WTC11 (cell line): ENCODE results near the gene XRCC5.

Experiments used
- ETV6 ChIP-seq: sonication (generic); formaldehyde crosslinking; IDR thresholded peaks from 2 replicates; pipeline ENCODE4 v1.8.1; 2022; ENCODE audit warnings: mild to moderate bottlenecking, missing genetic modification reagents
- GTF2I ChIP-seq: fragments of 250-450 bp; sonication (Bioruptor Pico); conservative IDR thresholded peaks from 2 replicates; pipeline ENCODE4 v1.4.0; 2021; ENCODE audit warnings: mild to moderate bottlenecking
- MXD4 ChIP-seq: fragments of 250-450 bp; sonication (Bioruptor Pico); IDR thresholded peaks from 2 replicates; pipeline ENCODE4 v1.8.0; 2021; ENCODE audit warnings: mild to moderate bottlenecking, moderate library complexity, borderline replicate concordance
- NR3C1 ChIP-seq: sonication (generic); formaldehyde crosslinking; conservative IDR thresholded peaks from 2 replicates; pipeline ENCODE4 v1.8.1; 2023; ENCODE audit warnings: low read depth, mild to moderate bottlenecking, missing genetic modification reagents
- RELA ChIP-seq: sonication (generic); formaldehyde crosslinking; IDR thresholded peaks from 2 replicates; pipeline ENCODE4 v1.8.1; 2022; ENCODE audit warnings: missing genetic modification reagents, mild to moderate bottlenecking, borderline replicate concordance
- SMAD4 ChIP-seq: sonication (generic); formaldehyde crosslinking; IDR thresholded peaks from 2 replicates; pipeline ENCODE4 v1.8.0; 2022; ENCODE audit warnings: mild to moderate bottlenecking, missing genetic modification reagents
- TCF7 ChIP-seq: sonication (generic); formaldehyde crosslinking; IDR thresholded peaks from 2 replicates; pipeline ENCODE4 v1.8.0; 2022; ENCODE audit warnings: mild to moderate bottlenecking, low read depth, missing genetic modification reagents, moderate library complexity
- TF ChIP-seq, protein P1 (sequence below): fragments of 200-600 bp; IDR thresholded peaks from 2 replicates; pipeline ENCODE4 v1.8.0; 2022; ENCODE audit warnings: antibody characterized with exemption
- TF ChIP-seq, protein P2 (sequence below): sonication (generic); formaldehyde crosslinking; IDR thresholded peaks from 2 replicates; pipeline ENCODE4 v1.8.1; 2023; ENCODE audit warnings: mild to moderate bottlenecking, missing genetic modification reagents, moderate library complexity
- TF ChIP-seq, protein P3 (sequence below): sonication (generic); formaldehyde crosslinking; IDR thresholded peaks from 2 replicates; pipeline ENCODE4 v1.8.1; 2023; ENCODE audit warnings: mild to moderate bottlenecking, missing genetic modification reagents, moderate library complexity
- TF ChIP-seq, protein P4 (sequence below): sonication (generic); formaldehyde crosslinking; IDR thresholded peaks from 2 replicates; pipeline ENCODE4 v1.8.0; 2022; ENCODE audit warnings: mild to moderate bottlenecking, missing genetic modification reagents
- TF ChIP-seq, protein P5 (sequence below): sonication (generic); formaldehyde crosslinking; IDR thresholded peaks from 2 replicates; pipeline ENCODE4 v1.8.1; 2022; ENCODE audit warnings: mild to moderate bottlenecking, missing genetic modification reagents, moderate library complexity, borderline replicate concordance
- TF ChIP-seq, protein P6 (sequence below): sonication (generic); formaldehyde crosslinking; IDR thresholded peaks from 2 replicates; pipeline ENCODE4 v1.8.1; 2023; ENCODE audit warnings: mild to moderate bottlenecking, missing genetic modification reagents, borderline replicate concordance
- TF ChIP-seq, protein P7 (sequence below): sonication (generic); formaldehyde crosslinking; IDR thresholded peaks from 2 replicates; pipeline ENCODE4 v1.8.1; 2022; ENCODE audit warnings: missing genetic modification reagents, borderline replicate concordance

DNA sequence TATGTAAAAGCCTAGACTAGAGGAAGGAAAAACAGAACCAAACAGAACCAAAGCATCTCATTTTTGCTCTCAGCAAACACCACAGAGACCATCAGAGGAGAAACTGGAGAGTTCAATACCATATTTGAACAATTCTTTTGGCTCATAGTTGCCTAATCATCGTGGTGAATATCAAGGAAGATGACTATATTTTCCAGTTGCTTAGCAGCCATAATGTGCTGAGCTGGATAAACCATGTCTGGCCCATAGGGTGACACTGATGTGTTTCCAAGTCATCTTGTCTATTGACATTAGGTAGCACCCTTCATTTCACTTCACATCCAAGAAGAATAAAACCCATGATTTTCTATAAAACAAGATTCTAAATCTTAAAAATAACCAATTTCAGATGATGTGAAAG, 5.9 kb upstream of the XRCC5 start:
- TF ChIP-seq GTF2I (CRISPR knock-in tag), result no peak
- TF ChIP-seq, protein P1, sequence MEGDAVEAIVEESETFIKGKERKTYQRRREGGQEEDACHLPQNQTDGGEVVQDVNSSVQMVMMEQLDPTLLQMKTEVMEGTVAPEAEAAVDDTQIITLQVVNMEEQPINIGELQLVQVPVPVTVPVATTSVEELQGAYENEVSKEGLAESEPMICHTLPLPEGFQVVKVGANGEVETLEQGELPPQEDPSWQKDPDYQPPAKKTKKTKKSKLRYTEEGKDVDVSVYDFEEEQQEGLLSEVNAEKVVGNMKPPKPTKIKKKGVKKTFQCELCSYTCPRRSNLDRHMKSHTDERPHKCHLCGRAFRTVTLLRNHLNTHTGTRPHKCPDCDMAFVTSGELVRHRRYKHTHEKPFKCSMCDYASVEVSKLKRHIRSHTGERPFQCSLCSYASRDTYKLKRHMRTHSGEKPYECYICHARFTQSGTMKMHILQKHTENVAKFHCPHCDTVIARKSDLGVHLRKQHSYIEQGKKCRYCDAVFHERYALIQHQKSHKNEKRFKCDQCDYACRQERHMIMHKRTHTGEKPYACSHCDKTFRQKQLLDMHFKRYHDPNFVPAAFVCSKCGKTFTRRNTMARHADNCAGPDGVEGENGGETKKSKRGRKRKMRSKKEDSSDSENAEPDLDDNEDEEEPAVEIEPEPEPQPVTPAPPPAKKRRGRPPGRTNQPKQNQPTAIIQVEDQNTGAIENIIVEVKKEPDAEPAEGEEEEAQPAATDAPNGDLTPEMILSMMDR, result no peak
- TF ChIP-seq, protein P2, sequence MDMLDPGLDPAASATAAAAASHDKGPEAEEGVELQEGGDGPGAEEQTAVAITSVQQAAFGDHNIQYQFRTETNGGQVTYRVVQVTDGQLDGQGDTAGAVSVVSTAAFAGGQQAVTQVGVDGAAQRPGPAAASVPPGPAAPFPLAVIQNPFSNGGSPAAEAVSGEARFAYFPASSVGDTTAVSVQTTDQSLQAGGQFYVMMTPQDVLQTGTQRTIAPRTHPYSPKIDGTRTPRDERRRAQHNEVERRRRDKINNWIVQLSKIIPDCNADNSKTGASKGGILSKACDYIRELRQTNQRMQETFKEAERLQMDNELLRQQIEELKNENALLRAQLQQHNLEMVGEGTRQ (CRISPR knock-in tag), result no peak
- TF ChIP-seq NR3C1 (CRISPR knock-in tag), result no peak
- TF ChIP-seq MXD4 (CRISPR knock-in tag), result no peak
- TF ChIP-seq, protein P3, sequence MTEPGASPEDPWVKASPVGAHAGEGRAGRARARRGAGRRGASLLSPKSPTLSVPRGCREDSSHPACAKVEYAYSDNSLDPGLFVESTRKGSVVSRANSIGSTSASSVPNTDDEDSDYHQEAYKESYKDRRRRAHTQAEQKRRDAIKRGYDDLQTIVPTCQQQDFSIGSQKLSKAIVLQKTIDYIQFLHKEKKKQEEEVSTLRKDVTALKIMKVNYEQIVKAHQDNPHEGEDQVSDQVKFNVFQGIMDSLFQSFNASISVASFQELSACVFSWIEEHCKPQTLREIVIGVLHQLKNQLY (CRISPR knock-in tag), result no peak
- TF ChIP-seq ETV6 (CRISPR knock-in tag), result no peak
- TF ChIP-seq, protein P4, sequence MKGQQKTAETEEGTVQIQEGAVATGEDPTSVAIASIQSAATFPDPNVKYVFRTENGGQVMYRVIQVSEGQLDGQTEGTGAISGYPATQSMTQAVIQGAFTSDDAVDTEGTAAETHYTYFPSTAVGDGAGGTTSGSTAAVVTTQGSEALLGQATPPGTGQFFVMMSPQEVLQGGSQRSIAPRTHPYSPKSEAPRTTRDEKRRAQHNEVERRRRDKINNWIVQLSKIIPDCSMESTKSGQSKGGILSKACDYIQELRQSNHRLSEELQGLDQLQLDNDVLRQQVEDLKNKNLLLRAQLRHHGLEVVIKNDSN, result no peak
- no peak for TF ChIP-seq TCF7 (CRISPR knock-in tag)
- TF ChIP-seq RELA (CRISPR knock-in tag), result no peak
- no peak for TF ChIP-seq SMAD4
- TF ChIP-seq, protein P5, sequence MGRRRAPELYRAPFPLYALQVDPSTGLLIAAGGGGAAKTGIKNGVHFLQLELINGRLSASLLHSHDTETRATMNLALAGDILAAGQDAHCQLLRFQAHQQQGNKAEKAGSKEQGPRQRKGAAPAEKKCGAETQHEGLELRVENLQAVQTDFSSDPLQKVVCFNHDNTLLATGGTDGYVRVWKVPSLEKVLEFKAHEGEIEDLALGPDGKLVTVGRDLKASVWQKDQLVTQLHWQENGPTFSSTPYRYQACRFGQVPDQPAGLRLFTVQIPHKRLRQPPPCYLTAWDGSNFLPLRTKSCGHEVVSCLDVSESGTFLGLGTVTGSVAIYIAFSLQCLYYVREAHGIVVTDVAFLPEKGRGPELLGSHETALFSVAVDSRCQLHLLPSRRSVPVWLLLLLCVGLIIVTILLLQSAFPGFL (CRISPR knock-in tag), result no peak
- TF ChIP-seq, protein P6, sequence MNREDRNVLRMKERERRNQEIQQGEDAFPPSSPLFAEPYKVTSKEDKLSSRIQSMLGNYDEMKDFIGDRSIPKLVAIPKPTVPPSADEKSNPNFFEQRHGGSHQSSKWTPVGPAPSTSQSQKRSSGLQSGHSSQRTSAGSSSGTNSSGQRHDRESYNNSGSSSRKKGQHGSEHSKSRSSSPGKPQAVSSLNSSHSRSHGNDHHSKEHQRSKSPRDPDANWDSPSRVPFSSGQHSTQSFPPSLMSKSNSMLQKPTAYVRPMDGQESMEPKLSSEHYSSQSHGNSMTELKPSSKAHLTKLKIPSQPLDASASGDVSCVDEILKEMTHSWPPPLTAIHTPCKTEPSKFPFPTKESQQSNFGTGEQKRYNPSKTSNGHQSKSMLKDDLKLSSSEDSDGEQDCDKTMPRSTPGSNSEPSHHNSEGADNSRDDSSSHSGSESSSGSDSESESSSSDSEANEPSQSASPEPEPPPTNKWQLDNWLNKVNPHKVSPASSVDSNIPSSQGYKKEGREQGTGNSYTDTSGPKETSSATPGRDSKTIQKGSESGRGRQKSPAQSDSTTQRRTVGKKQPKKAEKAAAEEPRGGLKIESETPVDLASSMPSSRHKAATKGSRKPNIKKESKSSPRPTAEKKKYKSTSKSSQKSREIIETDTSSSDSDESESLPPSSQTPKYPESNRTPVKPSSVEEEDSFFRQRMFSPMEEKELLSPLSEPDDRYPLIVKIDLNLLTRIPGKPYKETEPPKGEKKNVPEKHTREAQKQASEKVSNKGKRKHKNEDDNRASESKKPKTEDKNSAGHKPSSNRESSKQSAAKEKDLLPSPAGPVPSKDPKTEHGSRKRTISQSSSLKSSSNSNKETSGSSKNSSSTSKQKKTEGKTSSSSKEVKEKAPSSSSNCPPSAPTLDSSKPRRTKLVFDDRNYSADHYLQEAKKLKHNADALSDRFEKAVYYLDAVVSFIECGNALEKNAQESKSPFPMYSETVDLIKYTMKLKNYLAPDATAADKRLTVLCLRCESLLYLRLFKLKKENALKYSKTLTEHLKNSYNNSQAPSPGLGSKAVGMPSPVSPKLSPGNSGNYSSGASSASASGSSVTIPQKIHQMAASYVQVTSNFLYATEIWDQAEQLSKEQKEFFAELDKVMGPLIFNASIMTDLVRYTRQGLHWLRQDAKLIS (CRISPR knock-in tag), result no peak
- TF ChIP-seq, protein P7, sequence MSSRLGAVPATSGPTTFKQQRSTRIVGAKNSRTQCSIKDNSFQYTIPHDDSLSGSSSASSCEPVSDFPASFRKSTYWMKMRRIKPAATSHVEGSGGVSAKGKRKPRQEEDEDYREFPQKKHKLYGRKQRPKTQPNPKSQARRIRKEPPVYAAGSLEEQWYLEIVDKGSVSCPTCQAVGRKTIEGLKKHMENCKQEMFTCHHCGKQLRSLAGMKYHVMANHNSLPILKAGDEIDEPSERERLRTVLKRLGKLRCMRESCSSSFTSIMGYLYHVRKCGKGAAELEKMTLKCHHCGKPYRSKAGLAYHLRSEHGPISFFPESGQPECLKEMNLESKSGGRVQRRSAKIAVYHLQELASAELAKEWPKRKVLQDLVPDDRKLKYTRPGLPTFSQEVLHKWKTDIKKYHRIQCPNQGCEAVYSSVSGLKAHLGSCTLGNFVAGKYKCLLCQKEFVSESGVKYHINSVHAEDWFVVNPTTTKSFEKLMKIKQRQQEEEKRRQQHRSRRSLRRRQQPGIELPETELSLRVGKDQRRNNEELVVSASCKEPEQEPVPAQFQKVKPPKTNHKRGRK (CRISPR knock-in tag), result no peak
